ENCODE data around the gene SPINK2.
A peak's percentile ranks its signal among the peaks of the same experiment; 100 is the strongest.

The SPINK2 gene

DNA sequence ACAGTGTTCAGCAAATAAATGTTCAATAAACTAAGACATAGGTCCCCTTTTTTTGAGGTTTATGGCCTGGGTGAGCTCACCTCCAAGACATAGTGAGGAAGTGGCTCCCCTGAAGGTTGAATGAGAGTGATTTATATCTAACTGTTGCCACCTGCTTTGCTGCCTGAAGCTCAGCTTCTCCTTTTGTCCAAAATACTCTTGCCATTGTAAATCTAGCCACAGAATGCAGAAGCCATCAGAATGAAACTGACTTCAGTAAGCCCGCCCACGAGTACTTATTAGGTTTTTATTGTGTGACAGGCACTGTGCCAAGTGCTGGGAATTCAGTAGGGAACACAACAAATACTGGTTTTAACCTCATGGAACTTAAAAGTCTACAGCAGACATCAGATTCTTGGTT lies 18.0 kb downstream of the SPINK2 start:
- H3K27me3 ChIP-seq (ENCODE audit: control insufficient read depth, insufficient read depth, low read length), result no peaks in the 10 kb centered on the region
- no peaks in the 10 kb centered on the region for H3K9me3 ChIP-seq (ENCODE audit: control insufficient read depth, low read length)
- no peak overlapping the region for H3K4me2 ChIP-seq (ENCODE audit: low read length)
- no peaks in the 10 kb centered on the region for H3K4me1 ChIP-seq
- no peak overlapping the region for H3K27ac ChIP-seq
- no peaks in the 10 kb centered on the region for H3K79me2 ChIP-seq
- no peak overlapping the region for H3K4me3 ChIP-seq (ENCODE audit: low read depth, low read length)
- H2AFZ ChIP-seq, result no peak overlapping the region
- H3K36me3 ChIP-seq (ENCODE audit: control insufficient read depth, insufficient read depth, low read length), result no peaks in the 10 kb centered on the region
- H3K9ac ChIP-seq, result no peak overlapping the region
- TF ChIP-seq, protein P1, sequence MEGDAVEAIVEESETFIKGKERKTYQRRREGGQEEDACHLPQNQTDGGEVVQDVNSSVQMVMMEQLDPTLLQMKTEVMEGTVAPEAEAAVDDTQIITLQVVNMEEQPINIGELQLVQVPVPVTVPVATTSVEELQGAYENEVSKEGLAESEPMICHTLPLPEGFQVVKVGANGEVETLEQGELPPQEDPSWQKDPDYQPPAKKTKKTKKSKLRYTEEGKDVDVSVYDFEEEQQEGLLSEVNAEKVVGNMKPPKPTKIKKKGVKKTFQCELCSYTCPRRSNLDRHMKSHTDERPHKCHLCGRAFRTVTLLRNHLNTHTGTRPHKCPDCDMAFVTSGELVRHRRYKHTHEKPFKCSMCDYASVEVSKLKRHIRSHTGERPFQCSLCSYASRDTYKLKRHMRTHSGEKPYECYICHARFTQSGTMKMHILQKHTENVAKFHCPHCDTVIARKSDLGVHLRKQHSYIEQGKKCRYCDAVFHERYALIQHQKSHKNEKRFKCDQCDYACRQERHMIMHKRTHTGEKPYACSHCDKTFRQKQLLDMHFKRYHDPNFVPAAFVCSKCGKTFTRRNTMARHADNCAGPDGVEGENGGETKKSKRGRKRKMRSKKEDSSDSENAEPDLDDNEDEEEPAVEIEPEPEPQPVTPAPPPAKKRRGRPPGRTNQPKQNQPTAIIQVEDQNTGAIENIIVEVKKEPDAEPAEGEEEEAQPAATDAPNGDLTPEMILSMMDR (IDR thresholded peaks at IDR 0.05), result no peak

DNA sequence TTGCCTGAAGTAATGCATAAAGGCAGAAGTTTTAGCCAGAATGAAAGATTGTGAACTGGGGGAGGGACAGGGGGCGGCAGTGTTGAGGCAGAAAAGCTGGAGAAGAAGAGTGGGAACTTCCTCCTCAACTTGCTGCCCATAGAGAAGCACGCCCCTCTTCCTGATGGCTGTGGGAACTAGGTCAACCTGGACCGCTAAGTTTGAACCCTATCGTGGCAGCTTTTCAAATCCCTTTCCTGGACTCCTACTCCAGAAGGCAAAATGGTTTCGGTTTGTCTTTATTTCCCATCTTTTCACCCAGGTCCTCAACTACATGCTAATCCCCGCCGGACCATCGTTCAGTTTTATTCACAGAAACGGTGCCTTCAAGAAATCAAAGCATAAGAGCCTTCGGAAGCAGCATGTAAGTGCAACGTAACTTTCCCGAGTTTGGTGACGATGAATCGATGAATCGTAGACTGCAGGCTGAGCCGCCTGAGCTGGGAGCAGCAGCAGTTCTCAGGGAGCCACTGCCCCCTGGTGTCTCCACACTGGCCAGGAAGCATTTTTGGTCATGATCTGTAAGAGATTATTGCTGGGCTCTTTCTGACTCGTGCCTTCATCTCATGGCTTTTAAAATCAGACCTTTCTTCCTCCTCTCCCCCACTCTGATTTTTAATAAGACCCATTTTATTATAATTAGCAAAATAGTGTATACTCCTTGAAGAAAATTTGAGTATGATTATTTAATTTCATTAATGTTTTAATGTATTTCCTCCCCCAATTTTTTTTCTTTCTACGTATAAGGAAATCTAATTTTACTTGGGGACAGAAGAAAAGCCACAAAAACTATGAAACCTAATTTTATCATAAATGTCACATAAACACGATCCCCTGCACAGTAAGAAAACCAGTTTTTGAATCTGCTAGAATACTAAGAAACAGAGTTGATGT lies 21.4 kb downstream of the SPINK2 start:
- Histone ChIP-seq H3K9me3 (ENCODE audit: control insufficient read depth, low read length) (no peaks in the 10 kb centered on the region), H3K4me2 (ENCODE audit: low read length) (peak overlapping the region; percentile 80), H3K27ac (no peak overlapping the region), H3K9ac (no peak overlapping the region), H3K36me3 (ENCODE audit: control insufficient read depth, insufficient read depth, low read length) (no peaks in the 10 kb centered on the region), H3K27me3 (ENCODE audit: control insufficient read depth, insufficient read depth, low read length) (no peaks in the 10 kb centered on the region), H3K4me1 (no peaks in the 10 kb centered on the region), H3K79me2 (no peaks in the 10 kb centered on the region), H2AFZ (peak overlapping the region; percentile 88), H3K4me3 (ENCODE audit: low read depth, low read length) (peak overlapping the region; percentile 85)
- TF ChIP-seq, protein P1 (IDR thresholded peaks at IDR 0.05), result peak; percentile 68

DNA sequence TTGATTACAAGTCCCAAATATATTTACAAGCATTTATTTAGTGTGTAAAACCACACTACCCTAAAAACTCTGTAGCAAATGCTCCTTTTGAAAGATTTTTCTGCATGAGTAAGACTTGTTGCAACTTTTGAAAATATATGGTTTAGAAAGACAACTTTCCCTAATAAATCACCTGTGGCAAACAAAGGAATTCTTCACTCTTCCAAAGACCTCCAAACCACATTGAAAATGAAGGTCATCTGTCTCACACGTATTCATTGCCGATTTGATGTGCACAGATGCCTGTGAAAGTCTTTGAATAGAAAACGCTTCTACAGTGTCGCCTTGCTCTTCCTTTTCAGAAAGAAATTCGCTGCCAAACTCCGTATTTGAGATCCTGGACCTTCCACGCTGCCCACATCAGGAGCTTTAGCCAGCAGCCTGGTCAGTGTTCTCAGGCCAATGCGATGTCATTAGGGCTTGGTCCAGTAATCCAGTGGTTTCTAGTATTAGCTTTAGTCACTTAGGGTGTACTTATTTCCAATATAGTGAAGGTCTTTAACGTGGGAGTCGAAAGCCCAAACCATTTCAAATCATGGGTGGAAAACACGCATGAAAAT lies 22.2 kb downstream of the SPINK2 start:
- no peaks in the 10 kb centered on the region for H3K9me3 ChIP-seq (ENCODE audit: control insufficient read depth, low read length)
- TF ChIP-seq, protein P1 (IDR thresholded peaks at IDR 0.05), result no peak
- no peaks in the 10 kb centered on the region for H3K79me2 ChIP-seq
- peak overlapping the region; percentile 88 for H2AFZ ChIP-seq
- peak overlapping the region; percentile 85 for H3K4me3 ChIP-seq (ENCODE audit: low read depth, low read length)
- no peaks in the 10 kb centered on the region for H3K36me3 ChIP-seq (ENCODE audit: control insufficient read depth, insufficient read depth, low read length)
- H3K27me3 ChIP-seq (ENCODE audit: control insufficient read depth, insufficient read depth, low read length), result no peaks in the 10 kb centered on the region
- H3K4me1 ChIP-seq, result no peaks in the 10 kb centered on the region
- peak overlapping the region; percentile 80 for H3K4me2 ChIP-seq (ENCODE audit: low read length)
- no peak overlapping the region for H3K27ac ChIP-seq
- no peak overlapping the region for H3K9ac ChIP-seq

DNA sequence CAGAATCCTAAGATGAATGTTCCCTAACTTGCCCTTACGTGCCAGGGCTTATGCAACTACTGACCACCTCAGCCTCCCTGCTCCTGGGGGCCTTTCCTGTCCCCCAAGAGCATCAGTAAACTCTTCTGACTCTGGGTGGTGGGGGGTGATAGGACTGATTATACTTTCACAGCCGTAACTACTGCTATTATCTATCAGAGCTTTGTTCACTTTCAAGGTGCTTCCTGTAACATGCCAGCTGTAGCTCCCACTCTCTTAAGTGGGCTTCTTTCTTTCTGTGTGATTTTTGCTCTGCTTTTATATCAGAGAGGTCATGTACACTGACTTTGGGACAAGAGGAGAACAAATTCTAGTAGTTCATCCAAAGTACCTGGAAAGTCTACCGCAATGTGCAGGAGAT lies 25.3 kb downstream of the SPINK2 start:
- H2AFZ ChIP-seq, result no peak overlapping the region
- no peak overlapping the region for H3K4me3 ChIP-seq (ENCODE audit: low read depth, low read length)
- H3K9me3 ChIP-seq (ENCODE audit: control insufficient read depth, low read length), result no peaks in the 10 kb centered on the region
- no peak overlapping the region for H3K9ac ChIP-seq
- no peaks in the 10 kb centered on the region for H3K36me3 ChIP-seq (ENCODE audit: control insufficient read depth, insufficient read depth, low read length)
- no peaks in the 10 kb centered on the region for H3K79me2 ChIP-seq
- no peak overlapping the region for H3K4me2 ChIP-seq (ENCODE audit: low read length)
- H3K27ac ChIP-seq, result no peak overlapping the region
- TF ChIP-seq, protein P1 (IDR thresholded peaks at IDR 0.05), result no peak
- H3K27me3 ChIP-seq (ENCODE audit: control insufficient read depth, insufficient read depth, low read length), result no peaks in the 10 kb centered on the region
- H3K4me1 ChIP-seq, result no peaks in the 10 kb centered on the region

Measured in parathyroid adenoma (tissue), 2 donors.